Measurements from ENCODE around the gene PCDHGA4. TPM values are rescaled to one million over a fixed set of nuclear protein-coding genes. Genes with fewer than 3 reads are reported as not detected.
A peak's percentile ranks its signal among the peaks of the same experiment; 100 is the strongest.
"Not testable (repeated sequence)": the region's sequence is repeated elsewhere in the genome, so short reads cannot be mapped to it uniquely, and the experiment has no call there.

PCDHGA4 gene
- polyA plus RNA-seq, 3 donors: 0.03 TPM; not detected in 2

- H3K4me3 ChIP-seq (replicated peaks in 1 of 3; ENCODE audit: low read depth in 2 of 3, low read length in 3 of 3); H3K4me1 Mint-ChIP-seq; H3K9ac ChIP-seq (ENCODE audit: insufficient read depth, low read length, poor library complexity, severe bottlenecking); H4K20me1 ChIP-seq (ENCODE audit: insufficient read depth, low read length); H3K27ac Mint-ChIP-seq; intact Hi-C loops (cut with micrococcal nuclease); H3K79me2 ChIP-seq (ENCODE audit: insufficient read depth, low read length); DNase-seq; H3K36me3 ChIP-seq (replicated peaks in 1 of 2; ENCODE audit: control insufficient read depth in 1 of 2, insufficient read depth in 2 of 2, low read length in 2 of 2); H3K4me1 ChIP-seq (ENCODE audit: control insufficient read depth in 1 of 2, insufficient read depth in 2 of 2, low read length in 2 of 2); H3K27ac ChIP-seq (ENCODE audit: low read depth in 1 of 2, low read length in 2 of 2); H3K4me2 ChIP-seq (replicated peaks; ENCODE audit: extremely low read depth, low read length, poor library complexity, severe bottlenecking): not testable (repeated sequence)
- Histone ChIP-seq H3K27me3 (ENCODE audit: control insufficient read depth in 2 of 2, insufficient read depth in 2 of 2, low read length in 2 of 2) (peaks cover 56 to 97% of the 10 kb centered on the region in 2 donors), H3K9me3 (replicated peaks in 1 of 2; ENCODE audit: control insufficient read depth in 1 of 2, insufficient read depth in 1 of 2, low read length in 2 of 2) (peaks cover 50 to 83% of the 10 kb centered on the region in 2 donors), H2AFZ (ENCODE audit: insufficient read depth, low read depth, low read length, poor library complexity, severe bottlenecking) (peak within 1 kb of the TSS; percentile 29)
- H3K36me3 Mint-ChIP-seq: peaks cover 7 to 13% of the 10 kb centered on the region in 2 donors
- peaks cover 37 to 76% (median 64%) of the 10 kb centered on the region in 7 donors for H3K9me3 Mint-ChIP-seq
- whole genome bisulfite sequencing (ENCODE audit: insufficient coverage): 1% methylated on average over 13 of the region's 43 CpGs
- peak; percentile 49 for TF ChIP-seq CTCF (IDR thresholded peaks at IDR 0.05)
- H3K27me3 Mint-ChIP-seq (ENCODE audit: low read depth in 3 of 3): peaks cover 69 to 85% (median 83%) of the 10 kb centered on the region in 3 donors
- H3K4me3 Mint-ChIP-seq: peak within 1 kb of the TSS; percentile 37 to 73
Observed at GRCh38 chr5:141397756-141398551, 43.1 kb downstream of the PCDHGA4 start, which contains the start of gene PCDHGB5. Gene PCDHGB5 (plus strand): TSS chr5:141397947. CDS start chr5:141398128, 181 bp downstream.

GRCh38 chr5:141398608-141399007 is 43.8 kb downstream of the PCDHGA4 start:
- intact Hi-C loops (cut with micrococcal nuclease): no loop called here
- peaks cover 9% of the 10 kb centered on the region for H3K4me1 Mint-ChIP-seq
- peak overlapping the region in 1 of 2 donors; percentile 73 for H3K4me3 Mint-ChIP-seq
- Histone ChIP-seq H3K4me2 (replicated peaks; ENCODE audit: extremely low read depth, low read length, poor library complexity, severe bottlenecking) (no peak overlapping the region), H2AFZ (ENCODE audit: insufficient read depth, low read depth, low read length, poor library complexity, severe bottlenecking) (no peak overlapping the region), H3K27me3 (ENCODE audit: control insufficient read depth in 2 of 2, insufficient read depth in 2 of 2, low read length in 2 of 2) (peaks cover 59 to 97% of the 10 kb centered on the region in 2 donors), H3K27ac (ENCODE audit: low read depth in 1 of 2, low read length in 2 of 2) (no peak overlapping the region), H3K9me3 (replicated peaks in 1 of 2; ENCODE audit: control insufficient read depth in 1 of 2, insufficient read depth in 1 of 2, low read length in 2 of 2) (peaks cover 50 to 83% of the 10 kb centered on the region in 2 donors), H3K4me3 (replicated peaks in 1 of 3; ENCODE audit: low read depth in 2 of 3, low read length in 3 of 3) (no peak overlapping the region), H3K4me1 (ENCODE audit: control insufficient read depth in 1 of 2, insufficient read depth in 2 of 2, low read length in 2 of 2) (peaks cover 0 to 3% of the 10 kb centered on the region in 2 donors), H4K20me1 (ENCODE audit: insufficient read depth, low read length) (no peaks in the 10 kb centered on the region), H3K36me3 (replicated peaks in 1 of 2; ENCODE audit: control insufficient read depth in 1 of 2, insufficient read depth in 2 of 2, low read length in 2 of 2) (no peaks in the 10 kb centered on the region), H3K9ac (ENCODE audit: insufficient read depth, low read length, poor library complexity, severe bottlenecking) (no peak overlapping the region), H3K79me2 (ENCODE audit: insufficient read depth, low read length) (no peaks in the 10 kb centered on the region)
- peaks cover 9 to 10% of the 10 kb centered on the region in 2 donors for H3K36me3 Mint-ChIP-seq
- H3K9me3 Mint-ChIP-seq: peaks cover 37 to 76% (median 64%) of the 10 kb centered on the region in 7 donors
- no peak for DNase-seq
- H3K27me3 Mint-ChIP-seq (ENCODE audit: low read depth in 3 of 3): peaks cover 69 to 85% (median 83%) of the 10 kb centered on the region in 3 donors
- no peak for TF ChIP-seq CTCF (IDR thresholded peaks at IDR 0.05)
- no peak overlapping the region for H3K27ac Mint-ChIP-seq
- 30% methylated on average over 14 of the region's 15 CpGs for WGBS (ENCODE audit: insufficient coverage)
